Activated CD8-positive, alpha-beta memory T cell treated with anti-CD3 and anti-CD28 coated beads for 4 hours (primary cell): Measurements from ENCODE around the gene ST7L.

Source experiments
- DNase-seq, 2 donors: peaks; one replicate each; pipeline ENCODE4 v3.0.0-alpha.2; 2020; ENCODE audit warnings: low read depth in 2 of 2

The ST7L gene

GRCh38 chr1:112546076-112546475 is 72.9 kb downstream of the ST7L start:
- no peak for DNase-seq

- no peak for DNase-seq
These were observed 74.2 kb downstream of the ST7L start for GRCh38 chr1:112544751-112545150.

- DNase-seq = no peak
These were observed 74.8 kb downstream of the ST7L start for GRCh38 chr1:112544011-112544688.

- DNase-seq = no peak
These were observed 76.6 kb downstream of the ST7L start for GRCh38 chr1:112542206-112542973.

GRCh38 chr1:112541299-112541698 is 77.6 kb downstream of the ST7L start:
- DNase-seq = no peak

- DNase-seq = no peak
These were observed 78.6 kb downstream of the ST7L start for GRCh38 chr1:112540226-112540794.

- no peak for DNase-seq
These were observed 80.1 kb downstream of the ST7L start for GRCh38 chr1:112538883-112539282.

GRCh38 chr1:112537456-112537855 is 81.5 kb downstream of the ST7L start:
- no peak for DNase-seq

- no peak for DNase-seq
These were observed 82.4 kb downstream of the ST7L start for GRCh38 chr1:112536561-112536960.

- DNase-seq = no peak
These were observed 85.9 kb downstream of the ST7L start for GRCh38 chr1:112533029-112533428.

GRCh38 chr1:112532064-112532463 is 86.9 kb downstream of the ST7L start:
- no peak for DNase-seq

GRCh38 chr1:112530832-112531231 is 88.1 kb downstream of the ST7L start:
- DNase-seq = no peak

GRCh38 chr1:112529301-112529700 is 89.6 kb downstream of the ST7L start:
- no peak for DNase-seq

GRCh38 chr1:112528076-112528475 is 90.9 kb downstream of the ST7L start:
- no peak for DNase-seq

- DNase-seq = no peak
These were observed 91.5 kb downstream of the ST7L start for GRCh38 chr1:112527266-112528010.

GRCh38 chr1:112524986-112525385 is 94.0 kb downstream of the ST7L start:
- no peak for DNase-seq

- DNase-seq = no peak
These were observed 94.7 kb downstream of the ST7L start for GRCh38 chr1:112524251-112524650.

- DNase-seq = no peak
These were observed 96.3 kb downstream of the ST7L start for GRCh38 chr1:112522621-112523020.

GRCh38 chr1:112520166-112520565 is 98.8 kb downstream of the ST7L start:
- no peak for DNase-seq

GRCh38 chr1:112518186-112518585 is 100.8 kb downstream of the ST7L start:
- DNase-seq = no peak

- DNase-seq = no peak
These were observed 101.3 kb downstream of the ST7L start for GRCh38 chr1:112517646-112518045.

GRCh38 chr1:112517231-112517630 is 101.7 kb downstream of the ST7L start:
- no peak for DNase-seq
